ENCODE results near the gene LRRC45.

LRRC45 gene

DNA sequence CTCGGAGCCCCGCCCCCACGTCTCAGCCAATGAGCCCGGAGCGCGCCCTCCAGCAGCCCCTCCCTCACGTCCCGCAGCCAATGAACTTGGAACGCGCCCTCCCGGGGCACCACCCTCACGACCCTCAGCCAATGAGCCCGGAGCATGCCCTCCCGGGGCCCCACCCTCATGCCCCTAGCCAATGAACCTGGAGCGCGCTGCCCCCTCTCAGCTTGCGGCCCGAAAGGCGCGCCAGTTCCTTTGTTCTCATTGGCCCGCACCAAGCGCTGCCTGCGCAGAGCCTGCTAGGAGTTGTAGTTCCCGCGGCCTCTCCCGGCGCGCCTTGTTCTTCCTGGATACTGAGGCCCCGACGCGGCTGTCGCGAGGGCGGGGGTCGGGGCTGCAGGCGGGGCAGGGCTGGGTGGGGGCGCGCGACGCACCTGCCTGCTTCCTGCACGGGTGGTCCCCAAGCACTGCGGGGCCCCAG lies at the start of gene LRRC45:
TSS of gene LRRC45 (plus strand) at position 325 of the 466 bp plus-strand sequence. CDS start 339 bp downstream, outside the sequence.
- H3K4me3 ChIP-seq (replicated peaks; ENCODE audit: low read depth, low read length), result peak within 1 kb of the TSS; percentile 79
- TF ChIP-seq, protein P1, sequence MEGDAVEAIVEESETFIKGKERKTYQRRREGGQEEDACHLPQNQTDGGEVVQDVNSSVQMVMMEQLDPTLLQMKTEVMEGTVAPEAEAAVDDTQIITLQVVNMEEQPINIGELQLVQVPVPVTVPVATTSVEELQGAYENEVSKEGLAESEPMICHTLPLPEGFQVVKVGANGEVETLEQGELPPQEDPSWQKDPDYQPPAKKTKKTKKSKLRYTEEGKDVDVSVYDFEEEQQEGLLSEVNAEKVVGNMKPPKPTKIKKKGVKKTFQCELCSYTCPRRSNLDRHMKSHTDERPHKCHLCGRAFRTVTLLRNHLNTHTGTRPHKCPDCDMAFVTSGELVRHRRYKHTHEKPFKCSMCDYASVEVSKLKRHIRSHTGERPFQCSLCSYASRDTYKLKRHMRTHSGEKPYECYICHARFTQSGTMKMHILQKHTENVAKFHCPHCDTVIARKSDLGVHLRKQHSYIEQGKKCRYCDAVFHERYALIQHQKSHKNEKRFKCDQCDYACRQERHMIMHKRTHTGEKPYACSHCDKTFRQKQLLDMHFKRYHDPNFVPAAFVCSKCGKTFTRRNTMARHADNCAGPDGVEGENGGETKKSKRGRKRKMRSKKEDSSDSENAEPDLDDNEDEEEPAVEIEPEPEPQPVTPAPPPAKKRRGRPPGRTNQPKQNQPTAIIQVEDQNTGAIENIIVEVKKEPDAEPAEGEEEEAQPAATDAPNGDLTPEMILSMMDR (IDR thresholded peaks at IDR 0.05; ENCODE audit: low read length, missing control alignments), result no peak
- DNase-seq (ENCODE audit: low read depth), result peak; percentile 100

DNA sequence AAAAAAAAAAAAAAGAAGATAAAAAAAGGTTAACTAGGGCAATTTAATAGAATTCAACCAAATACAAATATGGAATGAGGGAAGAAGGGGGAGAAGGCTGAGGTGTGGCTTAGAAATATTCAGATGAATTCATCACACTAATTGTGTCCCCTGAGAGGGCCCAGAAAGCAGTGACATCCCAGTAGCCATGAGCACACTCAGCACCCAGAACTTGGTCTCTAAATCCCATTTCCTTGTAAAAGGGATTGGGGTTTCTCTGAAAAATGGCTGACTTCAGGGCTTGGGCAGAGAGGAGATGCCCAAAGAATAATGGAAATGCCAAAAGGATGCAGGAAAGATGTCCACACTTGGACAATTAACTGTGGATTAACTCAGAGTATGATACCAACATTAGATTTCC lies 49.7 kb upstream of the LRRC45 start:
- no peak overlapping the region for H3K4me3 ChIP-seq (replicated peaks; ENCODE audit: low read depth, low read length)
- TF ChIP-seq, protein P1 (IDR thresholded peaks at IDR 0.05; ENCODE audit: low read length, missing control alignments), result no peak
- DNase-seq (ENCODE audit: low read depth), result no peak

DNA sequence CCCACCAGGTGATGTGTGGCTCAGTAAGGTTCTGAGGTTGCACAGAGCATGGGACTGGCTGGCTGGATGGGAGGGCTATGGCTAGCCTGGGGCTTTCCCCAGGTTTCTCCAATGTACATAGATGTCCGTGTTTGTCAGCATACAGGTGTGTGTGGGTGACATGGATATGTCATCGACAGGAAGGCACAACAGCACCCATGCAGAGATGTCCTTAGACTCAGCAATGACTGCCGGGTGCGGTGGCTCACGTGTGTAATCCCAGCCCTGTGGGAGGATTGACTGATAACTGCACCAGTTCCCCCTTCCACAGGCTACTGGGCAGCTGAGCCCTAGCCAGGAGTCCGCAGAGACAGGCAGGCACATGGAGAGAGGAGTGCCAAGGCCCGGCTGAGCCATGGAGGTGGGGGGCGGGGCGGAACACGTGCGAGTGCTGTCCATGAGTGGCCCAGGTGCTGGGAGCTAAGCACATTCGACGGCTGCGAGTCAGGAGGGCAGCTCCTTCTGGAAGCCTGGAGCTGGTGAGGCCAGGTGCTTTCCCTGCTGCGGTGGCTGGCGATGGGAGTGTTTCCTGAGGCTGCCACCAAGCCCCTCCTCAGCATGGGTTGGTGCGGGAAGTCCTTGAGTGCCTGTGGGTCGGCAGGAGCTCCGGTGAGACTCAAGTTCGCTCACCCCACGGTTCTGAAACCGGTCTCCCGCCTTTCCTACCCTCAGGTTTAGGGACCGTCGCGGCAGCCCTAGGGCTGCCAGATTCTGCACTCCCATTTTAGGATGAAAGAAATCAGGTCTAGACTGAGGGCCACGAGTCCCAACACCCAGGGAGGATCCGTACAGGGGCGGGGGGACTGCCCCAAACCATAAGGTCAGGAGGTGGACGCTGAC lies 46.5 kb upstream of the LRRC45 start:
- peak overlapping the region; percentile 81 for H3K4me3 ChIP-seq (replicated peaks; ENCODE audit: low read depth, low read length)
- TF ChIP-seq, protein P1 (IDR thresholded peaks at IDR 0.05; ENCODE audit: low read length, missing control alignments), result no peak
- DNase-seq (ENCODE audit: low read depth), result no peak

DNA sequence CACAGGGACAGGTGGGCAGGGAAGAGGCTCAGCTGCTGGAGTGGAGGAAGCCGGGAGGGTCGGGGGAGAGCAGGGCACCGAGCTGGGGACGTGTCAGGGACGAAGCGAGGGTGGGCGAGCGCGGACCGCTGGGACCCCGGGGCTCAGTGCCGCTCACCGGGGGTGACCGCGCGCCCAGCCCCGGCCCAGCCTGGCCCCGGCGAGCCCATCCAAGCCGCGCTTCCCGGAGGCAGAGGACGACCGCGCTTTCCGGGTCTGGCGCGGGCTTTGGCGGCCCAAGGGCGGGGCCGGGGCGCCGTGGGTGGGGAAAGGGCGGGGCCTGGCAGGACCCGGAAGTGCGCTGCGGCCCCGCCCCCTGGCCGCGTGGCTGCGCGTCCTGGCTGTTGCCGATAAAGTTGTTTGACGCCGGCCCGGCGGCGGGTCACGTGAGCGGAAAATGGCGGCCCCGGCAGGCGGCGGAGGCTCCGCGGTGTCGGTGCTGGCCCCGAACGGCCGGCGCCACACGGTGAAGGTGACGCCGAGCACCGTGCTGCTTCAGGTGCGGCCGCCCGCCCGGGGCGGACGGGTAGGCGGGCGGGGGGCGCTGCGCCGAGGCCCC lies 45.8 kb upstream of the LRRC45 start, which contains the start of gene ASPSCR1:
TSS of gene ASPSCR1 (plus strand) at position 419 of the 598 bp plus-strand sequence. CDS start at position 437, 18 bp downstream.
- peak; percentile 93 for DNase-seq (ENCODE audit: low read depth)
- TF ChIP-seq, protein P1 (IDR thresholded peaks at IDR 0.05; ENCODE audit: low read length, missing control alignments), result no peak
- H3K4me3 ChIP-seq (replicated peaks; ENCODE audit: low read depth, low read length), result peak within 1 kb of the TSS; percentile 81

DNA sequence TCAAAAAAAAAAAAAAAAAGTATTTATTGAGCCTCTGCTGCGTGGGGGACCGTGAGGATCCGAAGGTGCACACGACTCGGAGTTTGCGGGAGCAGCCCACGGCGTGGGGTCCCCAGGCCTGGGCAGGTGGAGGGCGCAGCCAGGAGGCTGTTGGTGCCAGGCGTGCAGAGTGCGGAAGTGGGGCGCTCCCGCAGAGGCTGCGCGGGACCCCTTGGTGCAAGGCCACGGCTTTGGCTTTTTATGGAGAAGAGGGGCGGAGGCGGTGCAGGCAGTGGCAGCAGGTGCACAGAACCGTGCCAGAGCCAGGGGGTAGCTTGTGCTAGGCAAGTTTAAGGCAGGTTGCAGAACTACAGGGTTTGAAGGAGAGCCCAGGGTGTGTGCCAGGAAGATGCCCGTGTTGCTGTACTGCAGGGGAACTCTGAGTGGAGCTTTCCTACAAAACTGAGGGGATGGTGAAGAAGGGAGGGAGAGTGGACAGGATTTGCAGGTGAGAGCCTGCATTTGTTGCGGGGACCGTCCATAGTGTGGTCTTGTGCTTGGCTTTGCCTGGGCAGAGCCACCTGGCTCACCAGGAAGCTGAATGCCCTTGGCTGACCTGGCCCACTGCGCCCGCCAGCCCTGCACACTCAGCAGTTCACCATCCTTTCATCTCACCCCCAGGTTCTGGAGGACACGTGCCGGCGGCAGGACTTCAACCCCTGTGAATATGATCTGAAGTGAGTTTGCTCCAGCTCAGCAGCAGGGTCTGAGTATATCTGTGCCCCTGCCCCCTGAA lies 44.4 kb upstream of the LRRC45 start:
- H3K4me3 ChIP-seq (replicated peaks; ENCODE audit: low read depth, low read length), result peak overlapping the region; percentile 81
- DNase-seq (ENCODE audit: low read depth), result no peak
- TF ChIP-seq, protein P1 (IDR thresholded peaks at IDR 0.05; ENCODE audit: low read length, missing control alignments), result no peak

DNA sequence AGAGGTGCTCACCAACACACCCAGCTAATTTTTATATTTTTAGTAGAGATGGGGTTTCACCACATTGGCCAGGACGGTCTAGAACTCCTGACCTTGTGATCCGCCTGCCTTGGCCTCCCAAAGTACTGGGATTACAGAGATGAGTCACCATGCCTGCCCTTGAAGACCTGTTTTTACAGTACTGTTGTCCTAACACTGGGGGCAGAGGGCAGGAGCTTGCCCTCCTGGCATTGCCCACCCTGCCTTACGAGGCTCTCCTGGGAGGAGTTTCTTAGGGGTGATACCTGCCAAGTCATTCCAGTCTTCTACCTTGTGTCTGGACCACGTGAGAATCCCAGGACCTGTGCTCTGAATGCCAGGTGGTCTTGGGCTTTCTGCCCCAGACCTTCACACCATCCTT lies 43.0 kb upstream of the LRRC45 start:
- DNase-seq (ENCODE audit: low read depth), result no peak
- TF ChIP-seq, protein P1 (IDR thresholded peaks at IDR 0.05; ENCODE audit: low read length, missing control alignments), result no peak
- H3K4me3 ChIP-seq (replicated peaks; ENCODE audit: low read depth, low read length), result no peak overlapping the region
